H1 (cell line): ENCODE measurements around the gene TTC21A. TPM values are rescaled to one million over a fixed set of nuclear protein-coding genes. Genes with fewer than 3 reads are reported as not detected.

ENCODE experiments used
- CTCF ChIA-PET: fragments of 300-600 bp; sonication (Branson Sonifier 250); formaldehyde crosslinking; loops from one replicate; lab custom pipeline; 2021; ENCODE audit not compliant: partially characterized antibody; lab: Charles Lee
- POLR2A ChIA-PET: fragments of 300-600 bp; sonication (Branson Sonifier 250); formaldehyde crosslinking; loops from one replicate; lab custom pipeline; 2021; ENCODE audit warnings: inconsistent platforms; ENCODE audit not compliant: partially characterized antibody; lab: Charles Lee
- DNase-seq, 2 experiments: peaks; one replicate each; pipeline versions ENCODE4 v3.0.0 to v3.0.0-alpha.2; 2010 to 2022; ENCODE audit warnings: low spot score in 2 of 2, low read depth in 1 of 2, mixed read lengths in 1 of 2
- FAIRE-seq: peaks from 2 replicates; lab custom pipeline; 2011; peaks lifted over from hg19 to GRCh38; lab: Jason Lieb, UNC
- H2AFZ ChIP-seq: 2 replicates; pipeline ENCODE4 v1.8.1; 2012; ENCODE audit warnings: low read length, inconsistent platforms
- H2AK5ac ChIP-seq: 2 replicates; pipeline ENCODE4 v1.6.1; 2013; ENCODE audit warnings: low read depth, low read length
- H2BK120ac ChIP-seq: replicated peaks from 2 replicates; pipeline ENCODE3; 2013; ENCODE audit warnings: low read depth, low read length, inconsistent platforms
- H2BK12ac ChIP-seq: 2 replicates; pipeline ENCODE4 v1.6.1; 2013; ENCODE audit warnings: low read depth, low read length
- H2BK15ac ChIP-seq: 2 replicates; pipeline ENCODE4 v1.6.1; 2013; ENCODE audit warnings: low read length
- H2BK20ac ChIP-seq: 2 replicates; pipeline ENCODE4 v1.6.1; 2013; ENCODE audit warnings: low read length
- H2BK5ac ChIP-seq: 2 replicates; pipeline ENCODE4 v1.6.1; 2013; ENCODE audit warnings: low read depth, low read length
- H3K14ac ChIP-seq: 2 replicates; pipeline ENCODE4 v1.6.1; 2013; ENCODE audit warnings: inconsistent platforms; ENCODE audit not compliant: insufficient read length
- H3K18ac ChIP-seq: 2 replicates; pipeline ENCODE4 v1.6.1; 2013; ENCODE audit warnings: low read length; ENCODE audit errors: extremely low read depth
- H3K23ac ChIP-seq: 2 replicates; pipeline ENCODE4 v1.6.1; 2013; ENCODE audit warnings: inconsistent platforms; ENCODE audit not compliant: insufficient read length
- H3K23me2 ChIP-seq: 2 replicates; pipeline ENCODE4 v1.6.1; 2013; ENCODE audit warnings: low read depth, low read length
- H3K27ac ChIP-seq: 2 replicates; pipeline ENCODE4 v1.6.1; 2011; ENCODE audit warnings: low read depth, low read length, inconsistent platforms
- H3K27me3 ChIP-seq, 4 experiments: replicated peaks in 1 of 4; 1 replicate in 1 of 4; 2 replicates in 3 of 4; pipeline versions ENCODE4 v1.6.1 to v1.8.1; 2011 to 2013; ENCODE audit warnings: low read length in 3 of 4, mild to moderate bottlenecking in 3 of 4, inconsistent platforms in 2 of 4, mixed read lengths in 2 of 4, moderate library complexity in 1 of 4; ENCODE audit not compliant: control insufficient read depth in 3 of 4, insufficient read depth in 3 of 4; ENCODE audit errors: extremely low read depth in 1 of 4
- H3K36me3 ChIP-seq, 4 experiments: 2 replicates each; pipeline versions ENCODE4 v1.6.1 to v1.8.1; 2011 to 2013; ENCODE audit warnings: mild to moderate bottlenecking in 4 of 4, low read length in 3 of 4, moderate library complexity in 2 of 4, control low read depth in 1 of 4, inconsistent platforms in 1 of 4; ENCODE audit not compliant: insufficient read depth in 4 of 4, control insufficient read depth in 2 of 4
- H3K4ac ChIP-seq: replicated peaks from 2 replicates; pipeline ENCODE3; 2013; ENCODE audit warnings: low read length, low read depth, mixed read lengths, inconsistent platforms; ENCODE audit not compliant: insufficient read length
- H3K4me1 ChIP-seq, 4 experiments: replicated peaks in 1 of 4; 1 replicate in 1 of 4; 2 replicates in 3 of 4; pipeline versions ENCODE4 v1.6.1 to v1.8.1; 2011 to 2013; ENCODE audit warnings: low read length in 3 of 4, inconsistent platforms in 2 of 4, mixed read lengths in 1 of 4; ENCODE audit not compliant: insufficient read depth in 4 of 4, control insufficient read depth in 3 of 4
- H3K4me2 ChIP-seq, 2 experiments: 2 replicates each; pipeline versions ENCODE4 v1.6.1 to v1.8.1; 2011 to 2013; ENCODE audit warnings: low read depth in 2 of 2, low read length in 2 of 2, control low read depth in 1 of 2, inconsistent platforms in 1 of 2, mild to moderate bottlenecking in 1 of 2; ENCODE audit not compliant: insufficient read depth in 1 of 2
- H3K4me3 ChIP-seq, 4 experiments: fragments of 200-600, 300-600 bp in 1 of 4; sonication (generic), shearing (Covaris generic), sonication (Bioruptor Twin) in 1 of 4; 2 replicates each; pipeline versions ENCODE4 v1.5.1 to v1.8.1; 2011 to 2016; ENCODE audit warnings: low read length in 4 of 4, low read depth in 3 of 4, control low read depth in 2 of 4, inconsistent platforms in 2 of 4, mild to moderate bottlenecking in 2 of 4, mixed read lengths in 1 of 4, moderate library complexity in 1 of 4; ENCODE audit not compliant: insufficient read depth in 2 of 4; ENCODE audit errors: extremely low read depth in 1 of 4
- H3K56ac ChIP-seq: replicated peaks from 2 replicates; pipeline ENCODE3; 2013; ENCODE audit warnings: low read depth, mild to moderate bottlenecking, mixed read lengths, low read length, inconsistent platforms; ENCODE audit not compliant: insufficient read length
- H3K79me1 ChIP-seq: 2 replicates; pipeline ENCODE4 v1.6.1; 2013; ENCODE audit warnings: low read depth, low read length, control low read depth
- H3K79me2 ChIP-seq, 2 experiments: 2 replicates each; pipeline versions ENCODE4 v1.6.1 to v1.8.1; 2012 to 2013; ENCODE audit warnings: low read length in 2 of 2, mild to moderate bottlenecking in 2 of 2, inconsistent platforms in 1 of 2; ENCODE audit not compliant: insufficient read depth in 2 of 2, control insufficient read depth in 1 of 2
- H3K9ac ChIP-seq, 4 experiments: replicated peaks in 1 of 4; 1 replicate in 1 of 4; 2 replicates in 3 of 4; pipeline versions ENCODE4 v1.6.1 to v1.8.1; 2011 to 2013; ENCODE audit warnings: low read depth in 3 of 4, low read length in 3 of 4, control low read depth in 2 of 4, mild to moderate bottlenecking in 2 of 4, moderate library complexity in 2 of 4, inconsistent platforms in 1 of 4; ENCODE audit errors: extremely low read depth in 1 of 4
- H3K9me3 ChIP-seq, 2 experiments: 2 replicates each; pipeline versions ENCODE4 v1.6.1 to v1.8.1; 2012 to 2013; ENCODE audit warnings: mild to moderate bottlenecking in 2 of 2, moderate library complexity in 2 of 2, control low read depth in 1 of 2, inconsistent platforms in 1 of 2, low read depth in 1 of 2, low read length in 1 of 2, mixed read lengths in 1 of 2; ENCODE audit not compliant: insufficient read depth in 2 of 2
- H4K20me1 ChIP-seq, 2 experiments: replicated peaks in 1 of 2; 2 replicates each; pipeline versions ENCODE3 to v1.8.1; 2011 to 2013; ENCODE audit warnings: inconsistent platforms in 2 of 2, low read length in 2 of 2, mild to moderate bottlenecking in 1 of 2; ENCODE audit not compliant: insufficient read depth in 2 of 2, control insufficient read depth in 1 of 2
- H4K5ac ChIP-seq: 2 replicates; pipeline ENCODE4 v1.6.1; 2013; ENCODE audit warnings: low read length, low read depth, mixed read lengths, inconsistent platforms; ENCODE audit not compliant: insufficient read length
- H4K8ac ChIP-seq: 2 replicates; pipeline ENCODE4 v1.8.0; 2013; ENCODE audit warnings: mild to moderate bottlenecking, moderate library complexity, low read length, inconsistent platforms; ENCODE audit not compliant: insufficient read depth; ENCODE audit errors: extremely low read depth
- H4K91ac ChIP-seq: replicated peaks from 2 replicates; pipeline ENCODE3; 2013; ENCODE audit warnings: low read length, mixed read lengths, inconsistent platforms; ENCODE audit not compliant: insufficient read length
- KDM1A ChIP-seq: fragments of 200-600, 300-600 bp; sonication (generic); IDR thresholded peaks from 2 replicates; pipeline ENCODE4 v1.7.1; 2016; ENCODE audit warnings: mild to moderate bottlenecking, low read length, borderline replicate concordance
- RAD21 ChIP-seq, 2 experiments: IDR thresholded peaks in 1 of 2; conservative IDR thresholded peaks in 1 of 2; 2 replicates each; pipeline ENCODE4 v1.6.1; 2011; ENCODE audit warnings: low read depth in 2 of 2, low read length in 2 of 2, improper control_type of control experiment in 1 of 2, inconsistent platforms in 1 of 2, mild to moderate bottlenecking in 1 of 2, moderate library complexity in 1 of 2
- WGBS, 2 experiments: shearing (Covaris generic) in 1 of 2; methylation state at CpG; one replicate each; pipeline versions ENCODE4 v1.1.6 to v1.1.7; 2013 to 2015; ENCODE audit warnings: low lambda C conversion rate in 2 of 2, mixed read lengths in 2 of 2, inconsistent platforms in 1 of 2, low coverage in 1 of 2, missing lambda C conversion rate in 1 of 2; ENCODE audit not compliant: insufficient replicate concordance in 2 of 2, insufficient coverage in 1 of 2, insufficient read length in 1 of 2; ENCODE audit errors: extremely low coverage in 1 of 2, missing lambda C conversion rate in 1 of 2; 5-methylcytosine and 5-hydroxymethylcytosine counted together
- polyA plus RNA-seq, 7 experiments: library from polyadenylated mRNA; depleted of rRNA in 3 of 7; stranded (reverse) in 5 of 7; unstranded in 2 of 7; fragments of >200 nt in 5 of 7; fragments of 200-250 nt in 2 of 7; gene quantifications; 1 replicate in 5 of 7; 2 replicates in 1 of 7; 4 replicates in 1 of 7; pipeline versions ENCODE4 v1.2.1 to v1.2.3, GENCODE V29; 2011 to 2013; ENCODE audit warnings: missing spikeins in 2 of 7, mixed read lengths in 2 of 7
- total RNA-seq: library from RNA; stranded (reverse); fragmentation: NEBNext Ultra II Directional; extraction: Animal tissue kit (Norgen Biotek cat#: 25700); gene quantifications from 2 replicates; pipeline ENCODE4 v1.2.1, GENCODE V29; 2021

The TTC21A gene
- total and polyA plus RNA-seq, 2 of the 8 experiments (the other 6 are each of a cell fraction or from before 2014, with no cell fraction given) = 2.3 to 2.8 TPM

DNA sequence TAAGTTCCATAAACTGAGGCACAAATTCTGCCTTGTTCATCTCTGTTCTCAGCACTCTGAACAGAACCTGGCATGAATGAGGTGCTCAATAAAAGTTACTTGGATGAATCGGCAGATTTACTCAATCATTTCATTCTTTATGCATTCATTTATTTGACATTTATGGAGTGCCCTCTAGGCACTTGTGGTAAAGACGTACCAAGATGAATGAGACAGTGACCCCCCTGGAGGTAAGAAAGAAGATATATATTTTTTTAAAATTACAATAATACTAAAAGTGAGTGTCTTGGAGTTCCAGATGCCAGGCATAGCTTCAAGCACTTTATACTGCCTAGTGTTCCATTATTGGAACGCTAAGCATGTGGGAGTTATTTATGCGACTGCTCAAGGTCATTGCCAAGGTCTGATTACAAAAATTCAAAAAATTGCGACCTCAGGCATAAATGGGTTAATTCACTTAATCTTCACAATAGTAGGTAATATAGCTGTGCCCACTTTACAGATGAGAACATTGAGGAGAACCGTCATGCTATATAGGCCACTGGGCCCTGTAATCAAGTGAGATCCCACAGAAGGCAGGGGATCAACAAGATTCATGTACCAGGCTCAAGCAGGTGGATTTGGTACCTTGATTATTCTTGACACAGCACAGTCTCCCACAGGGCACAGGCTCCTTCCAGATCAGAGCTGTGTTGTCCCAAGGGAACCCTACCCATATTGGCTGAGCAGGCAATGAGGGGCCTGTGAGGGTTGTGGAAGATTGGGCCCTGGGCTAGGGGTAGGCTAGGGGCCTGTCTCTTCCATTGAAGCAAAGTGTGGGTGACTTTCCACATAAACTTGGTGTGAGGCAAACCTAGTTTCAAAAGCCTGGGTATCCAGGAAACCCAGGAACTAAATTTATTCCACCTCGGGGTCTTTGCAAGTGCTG lies 74.2 kb downstream of the TTC21A start:
- no peaks in the 10 kb centered on the region for H3K79me1 ChIP-seq
- CTCF ChIA-PET = interaction anchor here (0.9 to 18.0 kb wide), 5 partner anchors 23 to 103 kb away, joined by 3 to 767 read pairs (median 4); partner anchors contain the start of gene CX3CR1
- no peak overlapping the region for H3K56ac ChIP-seq
- FAIRE-seq (no peak), DNase-seq (no peak)
- WGBS, 2 experiments = 85% methylated on average over 7 of the region's 7 CpGs; no CpG with 5 or more reads in 1 of the 2 experiments
- no peaks in the 10 kb centered on the region for H3K36me3 ChIP-seq
- POLR2A ChIA-PET = interaction anchor here (1.7 kb wide), 1 partner anchor 225 kb away, joined by 3 read pairs; the partner anchor contains the start of gene RPSA
- H2BK20ac ChIP-seq = no peak overlapping the region
- peak overlapping the region; percentile 26 to 61 (median 52); a peak in 4 of 8 replicates for H3K4me3 ChIP-seq
- no peaks in the 10 kb centered on the region for H3K79me2 ChIP-seq
- H4K8ac ChIP-seq = no peak overlapping the region
- no peak overlapping the region for H3K18ac ChIP-seq
- no peak overlapping the region for H3K23ac ChIP-seq
- no peak overlapping the region for H4K91ac ChIP-seq
- H2BK5ac ChIP-seq = 0 out of 2 replicates have a peak overlapping the region, but pooled peaks have one; percentile 8
- H2BK15ac ChIP-seq = no peak overlapping the region
- H3K4me2 ChIP-seq = peak overlapping the region; percentile 84 to 99
- no peak overlapping the region; the same call in 1 of the 2 replicates for H2AK5ac ChIP-seq
- H3K9ac ChIP-seq = no peak overlapping the region
- H3K4me1 ChIP-seq = peaks cover 4 to 20% (median 13%) of the 10 kb centered on the region in 4 experiments
- peaks cover 0 to 1% of the 10 kb centered on the region in 2 experiments for H4K20me1 ChIP-seq
- no peak overlapping the region for H3K14ac ChIP-seq
- H3K9me3 ChIP-seq = no peaks in the 10 kb centered on the region
- no peak overlapping the region for H2AFZ ChIP-seq
- H2BK12ac ChIP-seq = peak overlapping the region; percentile 56; the same call in 1 of the 2 replicates
- H2BK120ac ChIP-seq = no peak overlapping the region
- no peak for TF ChIP-seq RAD21 (IDR thresholded peaks at IDR 0.05 in 1 of 2, conservative IDR thresholded peaks at IDR 0.05 in 1 of 2; ENCODE audit: low read depth in 2 of 2, low read length in 2 of 2)
- TF ChIP-seq KDM1A = peak; percentile 57; the same call in 1 of the 2 replicates
- peaks cover 2% of the 10 kb centered on the region; the same call in 1 of the 2 replicates for H3K23me2 ChIP-seq
- H4K5ac ChIP-seq = no peak overlapping the region
- H3K4ac ChIP-seq = no peak overlapping the region
- H3K27ac ChIP-seq = no peak overlapping the region
- H3K27me3 ChIP-seq = peaks cover 0 to 12% (median 10%) of the 10 kb centered on the region in 4 experiments; a peak in 6 of 7 replicates
